NCI-H526 (cell line): ENCODE measurements around the gene CTCFL.

Experiments
- DNase-seq, 2 experiments: peaks; one replicate each; lab custom pipeline; 2025; lab: John Stamatoyannopoulos, UW

Gene CTCFL

GRCh38 chr20:57560554-57561355 is 35.8 kb upstream of the CTCFL start, which contains the start of gene PCK1:
Gene PCK1 (plus strand): TSS chr20:57561110. CDS start chr20:57561412, 302 bp downstream.
- DNase-seq = no peak

- DNase-seq = no peak
Measured at GRCh38 chr20:57559658-57560553, 35.0 kb upstream of the CTCFL start.

GRCh38 chr20:57559289-57559634 is 34.3 kb upstream of the CTCFL start:
- no peak for DNase-seq

GRCh38 chr20:57558614-57559288 is 33.8 kb upstream of the CTCFL start:
- DNase-seq = no peak

- no peak for DNase-seq
Measured at GRCh38 chr20:57557926-57558613, 33.1 kb upstream of the CTCFL start.

- DNase-seq = no peak
Measured at GRCh38 chr20:57556980-57557274, 32.0 kb upstream of the CTCFL start.

- no peak for DNase-seq
Measured at GRCh38 chr20:57555457-57556184, 30.7 kb upstream of the CTCFL start.

GRCh38 chr20:57553376-57554018 is 28.6 kb upstream of the CTCFL start:
- peak in 1 of 2 experiments; percentile 18 for DNase-seq

GRCh38 chr20:57552471-57552870 is 27.5 kb upstream of the CTCFL start:
- DNase-seq = no peak

- DNase-seq = no peak
Measured at GRCh38 chr20:57548177-57549058, 23.5 kb upstream of the CTCFL start.

- DNase-seq = no peak
Measured at GRCh38 chr20:57546956-57547649, 22.2 kb upstream of the CTCFL start.

GRCh38 chr20:57545927-57546662 is 21.2 kb upstream of the CTCFL start:
- no peak for DNase-seq

GRCh38 chr20:57544838-57545564 is 20.1 kb upstream of the CTCFL start:
- no peak for DNase-seq

GRCh38 chr20:57543754-57544153 is 18.8 kb upstream of the CTCFL start:
- no peak for DNase-seq

GRCh38 chr20:57540890-57541580 is 16.1 kb upstream of the CTCFL start:
- DNase-seq = no peak

- no peak for DNase-seq
Measured at GRCh38 chr20:57539889-57540288, 14.9 kb upstream of the CTCFL start.

GRCh38 chr20:57537822-57538221 is 12.9 kb upstream of the CTCFL start:
- peak in 1 of 2 experiments; percentile 48 for DNase-seq
